Anterior cingulate cortex (tissue), 58 donors: ENCODE measurements around the gene AK9.
"Not testable (repeated sequence)": the region's sequence is repeated elsewhere in the genome, so short reads cannot be mapped to it uniquely, and the experiment has no call there.

ENCODE experiments used
- DNase-seq, 58 donors: peaks; one replicate each; lab custom pipeline; 2025; lab: John Stamatoyannopoulos, UW

The AK9 gene

GRCh38 chr6:109690737-109691621 lies at the start of gene AK9, which contains the start of gene FIG4:
Gene AK9 (minus strand): TSS chr6:109691202. CDS start chr6:109675745, 15,457 bp downstream.
Gene FIG4 (plus strand): TSS chr6:109691296. CDS start chr6:109691436, 140 bp downstream.
- DNase-seq = peak; percentile 46 to 97 (median 90)

- DNase-seq = no peak
These were observed 49.8 kb upstream of the AK9 start for GRCh38 chr6:109740787-109741186.

- DNase-seq = no peak
These were observed 48.7 kb upstream of the AK9 start for GRCh38 chr6:109739686-109740085.

GRCh38 chr6:109738667-109739066 lies 47.7 kb upstream of the AK9 start:
- no peak for DNase-seq

GRCh38 chr6:109738255-109738654 lies 47.3 kb upstream of the AK9 start:
- DNase-seq = no peak

GRCh38 chr6:109736273-109737025 lies 45.4 kb upstream of the AK9 start:
- DNase-seq = no peak

GRCh38 chr6:109725250-109725649 lies 34.2 kb upstream of the AK9 start:
- not testable (repeated sequence) for DNase-seq

- no peak for DNase-seq
These were observed 31.7 kb upstream of the AK9 start for GRCh38 chr6:109722564-109723254.

- DNase-seq = no peak
These were observed 31.0 kb upstream of the AK9 start for GRCh38 chr6:109722011-109722410.

- no peak for DNase-seq
These were observed 29.3 kb upstream of the AK9 start for GRCh38 chr6:109720311-109720710.

GRCh38 chr6:109718991-109719390 lies 28.0 kb upstream of the AK9 start:
- no peak for DNase-seq

- DNase-seq = no peak
These were observed 27.0 kb upstream of the AK9 start for GRCh38 chr6:109717971-109718370.

GRCh38 chr6:109715616-109716015 lies 24.6 kb upstream of the AK9 start:
- no peak for DNase-seq

- no peak for DNase-seq
These were observed 23.6 kb upstream of the AK9 start for GRCh38 chr6:109714611-109715010.

- no peak for DNase-seq
These were observed 23.2 kb upstream of the AK9 start for GRCh38 chr6:109714166-109714565.

GRCh38 chr6:109713097-109713496 lies 22.1 kb upstream of the AK9 start:
- no peak for DNase-seq

GRCh38 chr6:109708099-109708498 lies 17.1 kb upstream of the AK9 start:
- not testable (repeated sequence) for DNase-seq

- no peak for DNase-seq
These were observed 15.5 kb upstream of the AK9 start for GRCh38 chr6:109706513-109706912.

- DNase-seq = peak in 54 of 58 donors; percentile 14 to 87 (median 56)
These were observed 14.3 kb upstream of the AK9 start for GRCh38 chr6:109705258-109705657.

- DNase-seq = no peak
These were observed 11.8 kb upstream of the AK9 start for GRCh38 chr6:109702791-109703190.

- no peak for DNase-seq
These were observed 10.8 kb upstream of the AK9 start for GRCh38 chr6:109701774-109702173.
